ENCODE results near the gene NOL8.

NOL8 gene

GRCh38 chr9:92270511-92270910 is 54.6 kb downstream of the NOL8 start:
- Histone ChIP-seq H3K4me3 (ENCODE audit: low read length in 2 of 2) (no peak overlapping the region), H3K36me3 (ENCODE audit: control insufficient read depth in 2 of 2, insufficient read depth in 2 of 2, low read length in 2 of 2) (peaks cover 69 to 78% of the 10 kb centered on the region in 2 donors), H3K4me1 (ENCODE audit: control insufficient read depth, insufficient read depth, low read length) (no peaks in the 10 kb centered on the region), H3K9ac (ENCODE audit: low read length in 2 of 2) (no peak overlapping the region), H3K27me3 (ENCODE audit: control insufficient read depth in 1 of 2, insufficient read depth in 2 of 2, low read length in 2 of 2) (no peaks in the 10 kb centered on the region), H3K9me3 (ENCODE audit: control insufficient read depth in 2 of 2, low read length in 2 of 2) (no peaks in the 10 kb centered on the region), H3K27ac (ENCODE audit: low read length) (no peak overlapping the region)

DNA sequence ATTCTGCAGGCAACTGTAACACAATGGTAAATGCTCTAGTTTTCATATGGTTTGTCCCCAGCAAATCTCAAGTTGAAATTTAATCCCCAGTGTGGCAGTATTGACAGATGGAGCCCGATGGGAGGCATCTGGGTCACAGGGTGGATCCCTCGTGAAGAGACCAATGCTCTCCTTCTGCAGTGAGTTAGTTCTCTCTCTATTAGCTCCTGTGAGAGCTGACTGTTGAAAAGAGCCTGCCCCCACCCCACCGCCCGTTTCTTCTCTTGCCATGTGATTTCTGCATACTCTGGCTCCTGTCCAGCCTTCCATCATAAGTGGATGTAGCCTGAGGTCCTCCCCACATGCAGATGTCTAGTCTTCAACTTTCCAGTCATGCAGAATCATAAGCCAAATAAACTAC is 58.7 kb downstream of the NOL8 start:
- Histone ChIP-seq H3K36me3 (ENCODE audit: control insufficient read depth in 2 of 2, insufficient read depth in 2 of 2, low read length in 2 of 2) (peaks cover 73 to 79% of the 10 kb centered on the region in 2 donors), H3K27ac (ENCODE audit: low read length) (no peak overlapping the region), H3K4me3 (ENCODE audit: low read length in 2 of 2) (no peak overlapping the region)

DNA sequence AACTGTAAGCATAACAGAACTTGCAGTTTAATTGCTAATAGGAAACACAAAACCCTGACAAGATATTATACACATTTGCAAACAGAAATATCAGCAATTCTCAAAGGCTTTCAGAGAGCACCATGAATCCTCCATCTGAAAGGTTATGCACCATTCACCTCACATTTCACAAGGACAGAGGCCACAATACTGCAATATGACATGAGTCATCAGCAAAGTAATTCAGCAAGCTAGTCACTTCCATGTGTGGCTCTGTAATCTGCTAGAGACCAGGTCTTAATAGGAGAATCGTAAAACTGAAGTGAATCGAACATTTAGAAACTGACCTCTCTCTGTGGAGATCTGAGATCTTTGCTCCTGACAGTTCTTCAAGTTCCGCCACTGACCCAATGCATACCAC is 60.0 kb downstream of the NOL8 start:
- Histone ChIP-seq H3K4me3 (ENCODE audit: low read length in 2 of 2) (no peak overlapping the region), H3K36me3 (ENCODE audit: control insufficient read depth in 2 of 2, insufficient read depth in 2 of 2, low read length in 2 of 2) (peaks cover 70 to 73% of the 10 kb centered on the region in 2 donors), H3K27me3 (ENCODE audit: control insufficient read depth in 1 of 2, insufficient read depth in 2 of 2, low read length in 2 of 2) (no peaks in the 10 kb centered on the region), H3K9me3 (ENCODE audit: control insufficient read depth in 2 of 2, low read length in 2 of 2) (no peaks in the 10 kb centered on the region), H3K27ac (ENCODE audit: low read length) (no peak overlapping the region), H3K4me1 (ENCODE audit: control insufficient read depth, insufficient read depth, low read length) (no peaks in the 10 kb centered on the region), H3K9ac (ENCODE audit: low read length in 2 of 2) (no peak overlapping the region)

More for the DNA sequence above, 58.7 kb downstream of the NOL8 start:
- H3K9ac ChIP-seq (ENCODE audit: low read length in 2 of 2) = no peak overlapping the region
- H3K27me3 ChIP-seq (ENCODE audit: control insufficient read depth in 1 of 2, insufficient read depth in 2 of 2, low read length in 2 of 2) = no peaks in the 10 kb centered on the region
- no peaks in the 10 kb centered on the region for H3K9me3 ChIP-seq (ENCODE audit: control insufficient read depth in 2 of 2, low read length in 2 of 2)
- no peaks in the 10 kb centered on the region for H3K4me1 ChIP-seq (ENCODE audit: control insufficient read depth, insufficient read depth, low read length)

- H3K4me1 ChIP-seq (ENCODE audit: control insufficient read depth, insufficient read depth, low read length) = no peaks in the 10 kb centered on the region
- no peaks in the 10 kb centered on the region for H3K9me3 ChIP-seq (ENCODE audit: control insufficient read depth in 2 of 2, low read length in 2 of 2)
- peaks cover 72 to 75% of the 10 kb centered on the region in 2 donors for H3K36me3 ChIP-seq (ENCODE audit: control insufficient read depth in 2 of 2, insufficient read depth in 2 of 2, low read length in 2 of 2)
- H3K27ac ChIP-seq (ENCODE audit: low read length) = no peak overlapping the region
- H3K9ac ChIP-seq (ENCODE audit: low read length in 2 of 2) = no peak overlapping the region
- H3K4me3 ChIP-seq (ENCODE audit: low read length in 2 of 2) = no peak overlapping the region
- no peaks in the 10 kb centered on the region for H3K27me3 ChIP-seq (ENCODE audit: control insufficient read depth in 1 of 2, insufficient read depth in 2 of 2, low read length in 2 of 2)
Measured at GRCh38 chr9:92263131-92263530, 62.0 kb downstream of the NOL8 start.

GRCh38 chr9:92257327-92257726 is 67.8 kb downstream of the NOL8 start:
- Histone ChIP-seq H3K27ac (ENCODE audit: low read length) (no peak overlapping the region), H3K4me1 (ENCODE audit: control insufficient read depth, insufficient read depth, low read length) (no peaks in the 10 kb centered on the region), H3K4me3 (ENCODE audit: low read length in 2 of 2) (no peak overlapping the region), H3K9ac (ENCODE audit: low read length in 2 of 2) (no peak overlapping the region), H3K9me3 (ENCODE audit: control insufficient read depth in 2 of 2, low read length in 2 of 2) (no peaks in the 10 kb centered on the region), H3K27me3 (ENCODE audit: control insufficient read depth in 1 of 2, insufficient read depth in 2 of 2, low read length in 2 of 2) (no peaks in the 10 kb centered on the region), H3K36me3 (ENCODE audit: control insufficient read depth in 2 of 2, insufficient read depth in 2 of 2, low read length in 2 of 2) (peaks cover 69 to 71% of the 10 kb centered on the region in 2 donors)

- Histone ChIP-seq H3K9me3 (ENCODE audit: control insufficient read depth in 2 of 2, low read length in 2 of 2) (no peaks in the 10 kb centered on the region), H3K9ac (ENCODE audit: low read length in 2 of 2) (no peak overlapping the region), H3K4me1 (ENCODE audit: control insufficient read depth, insufficient read depth, low read length) (no peaks in the 10 kb centered on the region), H3K27ac (ENCODE audit: low read length) (no peak overlapping the region), H3K36me3 (ENCODE audit: control insufficient read depth in 2 of 2, insufficient read depth in 2 of 2, low read length in 2 of 2) (peaks cover 74 to 75% of the 10 kb centered on the region in 2 donors), H3K27me3 (ENCODE audit: control insufficient read depth in 1 of 2, insufficient read depth in 2 of 2, low read length in 2 of 2) (no peaks in the 10 kb centered on the region), H3K4me3 (ENCODE audit: low read length in 2 of 2) (no peak overlapping the region)
Measured at GRCh38 chr9:92254381-92255337, 70.5 kb downstream of the NOL8 start.

DNA sequence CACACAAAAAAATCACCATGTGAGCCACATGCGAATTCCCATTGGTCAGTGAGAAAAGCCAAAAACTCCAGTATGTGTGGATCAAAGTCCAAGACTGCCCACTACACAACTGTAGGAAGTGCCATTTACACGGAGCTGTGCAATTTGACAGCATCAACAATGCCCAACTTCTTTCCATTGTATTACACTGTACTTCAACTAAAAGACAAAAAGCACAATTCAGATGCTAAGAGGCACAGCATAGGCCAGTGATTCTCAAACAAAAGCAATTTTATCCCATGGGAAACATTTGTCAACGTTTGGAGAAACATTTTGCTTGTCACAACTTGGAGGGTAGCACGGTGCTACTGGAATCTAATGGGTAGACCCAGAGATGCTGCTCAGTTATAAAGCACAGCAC is 71.5 kb downstream of the NOL8 start:
- no peaks in the 10 kb centered on the region for H3K27me3 ChIP-seq (ENCODE audit: control insufficient read depth in 1 of 2, insufficient read depth in 2 of 2, low read length in 2 of 2)
- H3K27ac ChIP-seq (ENCODE audit: low read length) = no peak overlapping the region
- H3K9ac ChIP-seq (ENCODE audit: low read length in 2 of 2) = no peak overlapping the region
- no peak overlapping the region for H3K4me3 ChIP-seq (ENCODE audit: low read length in 2 of 2)
- H3K9me3 ChIP-seq (ENCODE audit: control insufficient read depth in 2 of 2, low read length in 2 of 2) = no peaks in the 10 kb centered on the region
- peaks cover 66 to 69% of the 10 kb centered on the region in 2 donors for H3K36me3 ChIP-seq (ENCODE audit: control insufficient read depth in 2 of 2, insufficient read depth in 2 of 2, low read length in 2 of 2)
- H3K4me1 ChIP-seq (ENCODE audit: control insufficient read depth, insufficient read depth, low read length) = no peaks in the 10 kb centered on the region

DNA sequence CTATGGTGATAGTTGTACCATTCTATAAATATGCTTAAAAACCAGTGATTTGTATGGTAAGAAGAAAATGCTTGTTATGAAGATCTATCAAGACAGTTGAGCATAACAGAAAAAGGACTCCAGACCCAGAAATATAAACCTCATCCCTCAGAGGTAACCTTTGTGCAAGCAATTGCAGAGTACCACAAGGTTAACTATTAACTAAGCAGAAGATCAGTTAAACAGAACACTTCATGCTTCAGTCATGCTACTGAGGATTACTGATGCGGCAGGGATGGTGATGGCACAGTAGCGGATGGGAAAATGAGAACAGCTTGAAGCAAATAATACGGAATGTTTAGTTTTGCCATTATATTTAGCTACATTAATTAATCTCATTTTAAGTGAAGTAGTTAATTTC is 77.2 kb downstream of the NOL8 start:
- Histone ChIP-seq H3K36me3 (ENCODE audit: control insufficient read depth in 2 of 2, insufficient read depth in 2 of 2, low read length in 2 of 2) (peaks cover 64 to 68% of the 10 kb centered on the region in 2 donors), H3K4me1 (ENCODE audit: control insufficient read depth, insufficient read depth, low read length) (no peaks in the 10 kb centered on the region), H3K27me3 (ENCODE audit: control insufficient read depth in 1 of 2, insufficient read depth in 2 of 2, low read length in 2 of 2) (no peaks in the 10 kb centered on the region), H3K27ac (ENCODE audit: low read length) (no peak overlapping the region), H3K9me3 (ENCODE audit: control insufficient read depth in 2 of 2, low read length in 2 of 2) (no peaks in the 10 kb centered on the region), H3K9ac (ENCODE audit: low read length in 2 of 2) (no peak overlapping the region), H3K4me3 (ENCODE audit: low read length in 2 of 2) (no peak overlapping the region)
